ENCODE data around the gene AJM1. TPM values are rescaled to one million over a fixed set of nuclear protein-coding genes. Genes with fewer than 3 reads are reported as not detected.

The AJM1 gene
- total RNA-seq, 4 donors from 2014 or later: 1.6 to 3.1 (median 2.2) TPM

DNA sequence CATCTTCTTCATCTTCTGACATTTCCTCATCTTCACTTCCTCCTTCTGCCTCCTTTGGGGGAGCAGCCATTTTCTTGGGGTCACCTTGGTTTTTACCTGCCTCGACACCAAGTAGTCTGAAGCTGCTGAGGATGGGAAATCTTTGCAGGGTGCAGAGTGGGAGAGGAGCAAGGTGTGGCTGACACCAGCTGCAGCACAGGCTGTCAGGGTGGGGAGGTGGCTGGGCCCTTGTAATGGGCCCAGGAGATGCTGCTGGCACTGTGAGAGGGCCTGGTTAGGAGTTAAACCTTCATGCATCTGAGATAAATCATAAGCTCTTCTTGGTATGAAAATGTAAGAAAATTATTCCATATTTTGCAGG is 26.9 kb upstream of the AJM1 start:
- no peak for DNase-seq (ENCODE audit: low spot score in 2 of 2)
- WGBS: 42% methylated on average over 1 of the region's 1 CpG
- H3K9me3 ChIP-seq: no peaks in the 10 kb centered on the region
- no peak for TF ChIP-seq POLR2AphosphoS5 (IDR thresholded peaks at IDR 0.05)
- no peaks in the 10 kb centered on the region for H3K27me3 ChIP-seq
- peaks cover 3% of the 10 kb centered on the region for H3K4me1 ChIP-seq
- H3K4me3 ChIP-seq: no peak overlapping the region
- no peak overlapping the region for H3K27ac ChIP-seq
- H3K36me3 ChIP-seq: peaks cover 8% of the 10 kb centered on the region

- peak in 1 of 2 donors; percentile 57 for DNase-seq (ENCODE audit: low spot score in 2 of 2)
- H3K4me1 ChIP-seq: peaks cover 11% of the 10 kb centered on the region
- H3K9me3 ChIP-seq: no peaks in the 10 kb centered on the region
- WGBS: 73% methylated on average over 7 of the region's 83 CpGs
- no peak overlapping the region for H3K27ac ChIP-seq
- peaks cover 31% of the 10 kb centered on the region for H3K36me3 ChIP-seq
- TF ChIP-seq EP300 (IDR thresholded peaks at IDR 0.05) (no peak), CTCF (IDR thresholded peaks at IDR 0.05) (no peak)
- no peaks in the 10 kb centered on the region for H3K27me3 ChIP-seq
- H3K4me3 ChIP-seq: peak overlapping the region; percentile 37
Observed at GRCh38 chr9:136820971-136821825, 21.1 kb upstream of the AJM1 start.

DNA sequence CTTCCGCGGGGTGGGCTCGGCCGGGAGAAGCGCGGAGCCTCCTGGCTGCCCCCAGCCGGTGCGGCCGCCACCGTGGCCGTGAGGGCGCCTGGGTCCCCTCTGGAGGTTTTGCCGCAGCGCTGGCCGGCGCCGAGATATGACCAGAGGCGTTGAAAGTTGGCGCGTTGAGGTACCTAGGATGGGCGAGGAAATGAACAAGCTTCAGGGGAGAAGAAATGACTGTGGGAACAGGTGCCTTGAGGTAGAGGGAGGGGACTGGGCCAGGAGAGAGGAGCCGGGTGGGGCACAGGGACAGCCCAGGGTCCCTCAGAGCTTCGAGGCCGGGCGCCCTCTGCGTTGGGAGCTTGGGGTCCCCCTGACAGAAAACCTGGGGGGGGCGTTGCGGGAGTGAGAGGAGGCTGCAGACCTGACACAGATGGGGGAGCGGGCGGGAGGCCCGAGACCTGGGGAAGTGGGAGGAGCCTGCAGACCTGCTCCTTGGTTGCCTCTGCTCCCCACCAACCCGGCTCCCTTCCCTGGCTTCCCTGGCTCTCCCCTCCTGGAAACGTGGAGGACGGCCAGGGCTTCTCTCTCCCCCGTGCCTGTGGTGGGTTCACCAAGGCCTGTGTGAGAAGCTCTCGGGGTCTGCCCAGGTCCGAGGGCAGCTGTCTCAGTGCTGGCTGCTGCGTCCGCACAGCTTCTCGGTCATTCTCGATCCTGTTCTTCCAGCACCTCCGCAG is 20.3 kb upstream of the AJM1 start:
- Histone ChIP-seq H3K27me3 (no peaks in the 10 kb centered on the region), H3K9me3 (no peaks in the 10 kb centered on the region), H3K36me3 (peaks cover 39% of the 10 kb centered on the region), H3K4me1 (peaks cover 11% of the 10 kb centered on the region), H3K27ac (no peak overlapping the region), H3K4me3 (peak overlapping the region; percentile 37)
- TF ChIP-seq POLR2A (IDR thresholded peaks at IDR 0.05) (no peak), EP300 (IDR thresholded peaks at IDR 0.05) (no peak), CTCF (IDR thresholded peaks at IDR 0.05) (no peak), POLR2AphosphoS5 (IDR thresholded peaks at IDR 0.05) (no peak)
- DNase-seq (ENCODE audit: low spot score in 2 of 2): no peak
- WGBS: 88% methylated on average over 24 of the region's 42 CpGs

DNA sequence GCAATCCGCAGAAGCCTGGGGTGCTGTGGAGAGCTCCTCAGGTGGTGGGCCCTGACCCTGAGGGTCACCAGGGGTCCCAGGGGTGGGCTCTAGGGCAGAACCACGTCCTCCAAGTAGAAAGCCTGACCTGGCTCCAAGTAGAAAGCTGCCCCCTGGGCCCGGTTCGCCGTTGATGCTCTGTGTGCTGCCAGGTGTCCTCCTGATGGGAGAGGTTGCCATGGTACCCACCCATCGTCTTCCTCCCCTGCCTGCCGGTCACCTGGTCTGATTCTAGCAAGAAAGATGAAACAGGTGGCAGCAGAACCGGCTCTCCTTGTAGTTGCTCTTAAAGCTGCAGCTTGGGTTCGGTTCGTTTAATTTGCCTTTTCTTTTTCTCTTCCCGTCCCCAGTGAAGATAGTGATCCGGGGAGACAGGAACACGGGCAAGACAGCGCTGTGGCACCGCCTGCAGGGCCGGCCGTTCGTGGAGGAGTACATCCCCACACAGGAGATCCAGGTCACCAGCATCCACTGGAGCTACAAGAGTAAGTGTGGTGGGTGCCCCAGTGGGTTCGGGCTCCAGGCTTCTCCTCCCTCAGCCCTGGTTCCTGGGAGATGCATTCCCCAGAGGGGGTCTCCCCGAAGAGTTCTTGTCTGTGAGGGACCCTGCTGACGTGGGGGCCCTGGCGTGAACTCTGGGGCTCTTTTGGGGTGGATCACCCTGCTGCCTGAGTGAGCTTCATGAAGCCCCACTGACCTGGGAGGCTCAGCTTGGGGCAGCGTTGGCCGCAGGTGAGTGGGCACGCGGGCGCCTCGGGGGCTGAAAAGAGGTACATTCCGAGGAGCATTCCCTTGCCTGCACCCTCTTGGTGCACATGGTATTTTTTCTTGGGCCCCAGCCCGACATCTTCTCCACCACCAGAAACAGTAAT is 18.9 kb upstream of the AJM1 start:
- 89% methylated on average over 26 of the region's 30 CpGs for WGBS
- TF ChIP-seq EP300 (IDR thresholded peaks at IDR 0.05): no peak
- TF ChIP-seq POLR2A (IDR thresholded peaks at IDR 0.05): no peak
- TF ChIP-seq CTCF (IDR thresholded peaks at IDR 0.05): no peak
- TF ChIP-seq POLR2AphosphoS5 (IDR thresholded peaks at IDR 0.05): no peak
- Histone ChIP-seq H3K4me1 (peaks cover 11% of the 10 kb centered on the region), H3K4me3 (no peak overlapping the region), H3K27ac (no peak overlapping the region), H3K9me3 (no peaks in the 10 kb centered on the region), H3K27me3 (no peaks in the 10 kb centered on the region), H3K36me3 (peaks cover 52% of the 10 kb centered on the region)
- DNase-seq (ENCODE audit: low spot score in 2 of 2): no peak

DNA sequence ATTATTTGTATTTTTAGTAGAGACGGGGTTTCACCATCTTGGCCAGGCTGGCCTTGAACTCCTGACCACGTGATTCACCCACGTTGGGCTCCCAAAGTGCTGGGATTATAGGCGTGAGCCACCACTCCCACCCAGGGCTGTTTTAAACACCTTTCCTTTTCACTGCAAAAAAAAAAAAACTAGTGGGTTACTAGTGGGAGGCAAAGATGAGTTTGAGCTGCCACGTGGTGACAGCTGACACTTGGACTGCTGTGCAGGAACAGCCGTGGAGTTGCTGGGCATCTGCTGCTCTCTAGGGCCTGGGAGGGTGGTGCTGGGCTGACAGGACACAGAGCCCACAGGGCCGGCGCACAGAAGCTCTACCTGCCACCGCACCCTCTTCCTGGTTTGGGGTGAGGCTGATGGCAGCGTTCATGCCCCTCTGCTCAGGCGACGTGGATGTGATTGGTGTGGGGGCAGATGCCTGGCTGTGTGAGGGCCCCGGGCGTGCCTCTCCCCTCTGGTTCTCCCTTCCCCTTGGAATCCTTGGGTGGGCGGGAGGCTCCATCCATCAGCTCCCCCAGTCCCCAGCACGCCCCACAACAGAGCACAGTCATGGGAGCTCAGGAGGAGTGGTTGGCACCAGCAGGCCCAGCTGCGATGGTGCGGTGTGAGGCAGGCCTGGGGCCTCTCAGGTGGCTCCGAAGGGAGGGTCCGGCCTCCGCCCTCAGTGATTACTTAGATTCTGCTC is 17.6 kb upstream of the AJM1 start:
- DNase-seq (ENCODE audit: low spot score in 2 of 2): no peak
- WGBS: 89% methylated on average over 11 of the region's 21 CpGs
- Histone ChIP-seq H3K4me3 (no peak overlapping the region), H3K36me3 (peaks cover 65% of the 10 kb centered on the region), H3K9me3 (no peaks in the 10 kb centered on the region), H3K27ac (no peak overlapping the region), H3K4me1 (peaks cover 11% of the 10 kb centered on the region), H3K27me3 (no peaks in the 10 kb centered on the region)
- TF ChIP-seq POLR2AphosphoS5 (IDR thresholded peaks at IDR 0.05) (no peak), POLR2A (IDR thresholded peaks at IDR 0.05) (no peak), EP300 (IDR thresholded peaks at IDR 0.05) (no peak), CTCF (IDR thresholded peaks at IDR 0.05) (no peak)

Measured in suprapubic skin (tissue), 4 donors.